ENCODE results near the gene AMH. TPM values are rescaled to one million over a fixed set of nuclear protein-coding genes. Genes with fewer than 3 reads are reported as not detected.

AMH gene
- total and polyA plus RNA-seq, 2 of the 4 experiments (the other 2 are of a cell fraction) = 0.86 TPM; not detected in 1

- CTCF ChIA-PET = no interaction called here
- Histone ChIP-seq H2BK20ac (ENCODE audit: low read depth, low read length) (no peak overlapping the region), H3K9me1 (ENCODE audit: insufficient read depth, low read length) (no peaks in the 10 kb centered on the region), H2BK15ac (ENCODE audit: low read depth, low read length) (no peak overlapping the region), H3K27ac (ENCODE audit: insufficient read depth, low read length) (no peak overlapping the region), H3K79me1 (ENCODE audit: low read depth in 1 of 2, low read length in 2 of 2) (no peaks in the 10 kb centered on the region; a peak in 1 of 4 replicates), H2AK5ac (ENCODE audit: low read depth, low read length) (no peak overlapping the region), H3K56ac (ENCODE audit: extremely low read depth, insufficient read depth, low read length) (no peak overlapping the region), H3K4ac (ENCODE audit: low read depth, low read length) (no peak overlapping the region), H2AFZ (replicated peaks; ENCODE audit: low read length, poor library complexity) (no peak overlapping the region), H4K91ac (ENCODE audit: insufficient read depth, low read depth, low read length) (no peak overlapping the region), H3K4me2 (ENCODE audit: low read depth, low read length) (no peak overlapping the region), H2BK5ac (ENCODE audit: low read depth, low read length, poor library complexity, severe bottlenecking) (no peak overlapping the region), H4K20me1 (ENCODE audit: insufficient read depth, low read length) (peaks cover under 1% of the 10 kb centered on the region), H4K8ac (ENCODE audit: low read depth in 2 of 2, low read length in 2 of 2) (peak overlapping the region in 1 of 2 experiments; percentile 69; a peak in 1 of 4 replicates), H3K36me3 (ENCODE audit: control insufficient read depth, insufficient read depth, low read length) (no peaks in the 10 kb centered on the region), H2BK120ac (ENCODE audit: low read depth, low read length) (no peak overlapping the region), H3K9ac (ENCODE audit: low read depth, low read length) (no peak overlapping the region), H4K5ac (ENCODE audit: low read depth, low read length) (no peak overlapping the region), H3K27me3 (ENCODE audit: control insufficient read depth, insufficient read depth, low read length) (peaks cover 16% of the 10 kb centered on the region), H3K4me3 (ENCODE audit: insufficient read depth, low read depth, low read length) (no peak overlapping the region), H3K9me3 (ENCODE audit: control insufficient read depth, insufficient read depth, low read length) (no peaks in the 10 kb centered on the region), H3K4me1 (ENCODE audit: control insufficient read depth, insufficient read depth, low read length) (peaks cover 7% of the 10 kb centered on the region), H3K18ac (ENCODE audit: low read depth, low read length) (no peak overlapping the region), H3K14ac (replicated peaks; ENCODE audit: low read depth, low read length) (no peak overlapping the region), H2AK9ac (replicated peaks; ENCODE audit: low read depth, low read length, poor library complexity) (no peak overlapping the region), H3K23ac (ENCODE audit: low read depth, low read length) (no peak overlapping the region)
- WGBS, 2 experiments (ENCODE audit: extremely low coverage in 2 of 2, insufficient read length in 1 of 2) = 75% methylated on average over 7 of the region's 11 CpGs; no CpG with 5 or more reads in 1 of the 2 experiments
- dilution Hi-C loops (cut with HindIII; ENCODE audit: low sequenced_read_pairs, unreplicated experiment) = no loop called here
- TF ChIP-seq MXI1 (IDR thresholded peaks at IDR 0.05; ENCODE audit: borderline replicate concordance, low read depth, low read length) (no peak), BHLHE40 (IDR thresholded peaks at IDR 0.05; ENCODE audit: low read depth, low read length) (no peak), CEBPB (IDR thresholded peaks at IDR 0.05; ENCODE audit: low read depth, low read length) (no peak), FOS (IDR thresholded peaks at IDR 0.05; ENCODE audit: low read depth, low read length) (no peak), SMC3 (IDR thresholded peaks at IDR 0.05; ENCODE audit: low read depth, low read length) (no peak), POLR2A (IDR thresholded peaks at IDR 0.05; ENCODE audit: low read depth, low read length) (no peak), RAD21 (IDR thresholded peaks at IDR 0.05; ENCODE audit: low read length) (no peak), ELK1 (IDR thresholded peaks at IDR 0.05; ENCODE audit: borderline replicate concordance, low read depth, low read length) (no peak), RFX5 (IDR thresholded peaks at IDR 0.05; ENCODE audit: low read depth, low read length) (no peak), NFE2L2 (IDR thresholded peaks at IDR 0.05; ENCODE audit: low read depth, low read length) (no peak), CTCF (conservative IDR thresholded peaks at IDR 0.05; ENCODE audit: low read depth, low read length) (no peak), RCOR1 (IDR thresholded peaks at IDR 0.05; ENCODE audit: insufficient replicate concordance, low read length) (no peak), MAZ (IDR thresholded peaks at IDR 0.05; ENCODE audit: borderline replicate concordance, low read depth, low read length) (no peak)
- TF ChIP-seq, protein P1, sequence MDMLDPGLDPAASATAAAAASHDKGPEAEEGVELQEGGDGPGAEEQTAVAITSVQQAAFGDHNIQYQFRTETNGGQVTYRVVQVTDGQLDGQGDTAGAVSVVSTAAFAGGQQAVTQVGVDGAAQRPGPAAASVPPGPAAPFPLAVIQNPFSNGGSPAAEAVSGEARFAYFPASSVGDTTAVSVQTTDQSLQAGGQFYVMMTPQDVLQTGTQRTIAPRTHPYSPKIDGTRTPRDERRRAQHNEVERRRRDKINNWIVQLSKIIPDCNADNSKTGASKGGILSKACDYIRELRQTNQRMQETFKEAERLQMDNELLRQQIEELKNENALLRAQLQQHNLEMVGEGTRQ (IDR thresholded peaks at IDR 0.05; ENCODE audit: low read depth, low read length) = no peak
- in situ Hi-C loops (cut with MboI; ENCODE audit: low sequenced_read_pairs) = no loop called here
- intact Hi-C loops (cut with micrococcal nuclease) = no loop called here
- POLR2A ChIA-PET (ENCODE audit: unreplicated experiment) = no interaction called here
- no TSS peak for BruUV-seq (replicated peaks)
- no peak for DNase-seq
- no peak for ATAC-seq (ENCODE audit: low read depth)
Observed at GRCh38 chr19:2282862-2283237, 33.7 kb downstream of the AMH start.

Measured in IMR-90 (cell line).